C4-2B (cell line): ENCODE data around the gene SASH1.

Source experiments
- H3K27ac ChIP-seq: fragments of 450-650 bp; 2 replicates; pipeline ENCODE4 v1.5.1; 2017
- CTCF ChIP-seq: fragments of 450-650 bp; conservative IDR thresholded peaks from 2 replicates; pipeline ENCODE4 v1.5.1; 2017; ENCODE audit warnings: mild to moderate bottlenecking
- ZFX ChIP-seq: fragments of 450-650 bp; IDR thresholded peaks from 2 replicates; pipeline ENCODE4 v1.6.1; 2017

SASH1 gene

GRCh38 chr6:148304976-148305375, 37.7 kb upstream of the SASH1 start:
- TF ChIP-seq CTCF (no peak), ZFX (no peak)
- H3K27ac ChIP-seq = no peak overlapping the region

GRCh38 chr6:148306286-148306685, 36.4 kb upstream of the SASH1 start:
- H3K27ac ChIP-seq = no peak overlapping the region
- TF ChIP-seq ZFX = no peak

- TF ChIP-seq CTCF (no peak), ZFX (no peak)
- no peak overlapping the region for H3K27ac ChIP-seq
Observed at GRCh38 chr6:148307405-148307804, 35.2 kb upstream of the SASH1 start.

- TF ChIP-seq ZFX (no peak), CTCF (no peak)
- no peak overlapping the region for H3K27ac ChIP-seq
Observed at GRCh38 chr6:148309301-148309700, 33.3 kb upstream of the SASH1 start.

- no peak overlapping the region for H3K27ac ChIP-seq
- TF ChIP-seq CTCF = no peak
- no peak for TF ChIP-seq ZFX
Observed at GRCh38 chr6:148311966-148312669, 30.5 kb upstream of the SASH1 start.

GRCh38 chr6:148313488-148313887, 29.1 kb upstream of the SASH1 start:
- no peak overlapping the region for H3K27ac ChIP-seq
- TF ChIP-seq CTCF (no peak), ZFX (no peak)

- no peak overlapping the region for H3K27ac ChIP-seq
- TF ChIP-seq CTCF = no peak
- TF ChIP-seq ZFX = no peak
Observed at GRCh38 chr6:148316308-148316707, 26.3 kb upstream of the SASH1 start.

- no peak for TF ChIP-seq CTCF
- H3K27ac ChIP-seq = no peak overlapping the region
Observed at GRCh38 chr6:148317051-148317450, 25.6 kb upstream of the SASH1 start.
